AG10803 (cell line): ENCODE results near the gene REEP1.

Source experiments
- DNase-seq: peaks from one replicate; pipeline ENCODE4 v3.0.0; 2010; ENCODE audit warnings: low read depth
- H3K4me3 ChIP-seq: 2 replicates; pipeline ENCODE4 v1.5.1; 2011; ENCODE audit warnings: mild to moderate bottlenecking, low read length, control low read depth
- CTCF ChIP-seq: conservative IDR thresholded peaks from 2 replicates; pipeline ENCODE4 v1.5.1; 2011; ENCODE audit warnings: mild to moderate bottlenecking, low read length, control low read depth, inconsistent platforms

REEP1 gene

GRCh38 chr2:86295066-86295465 is 42.4 kb downstream of the REEP1 start:
- H3K4me3 ChIP-seq = no peak overlapping the region
- no peak for DNase-seq
- no peak for TF ChIP-seq CTCF

GRCh38 chr2:86293612-86294011 is 43.8 kb downstream of the REEP1 start:
- no peak overlapping the region for H3K4me3 ChIP-seq
- DNase-seq = no peak
- TF ChIP-seq CTCF = no peak

GRCh38 chr2:86292571-86293515 is 44.6 kb downstream of the REEP1 start:
- TF ChIP-seq CTCF = no peak
- DNase-seq = no peak
- H3K4me3 ChIP-seq = no peak overlapping the region

- no peak for TF ChIP-seq CTCF
- DNase-seq = no peak
- no peak overlapping the region for H3K4me3 ChIP-seq
Observed at GRCh38 chr2:86291328-86291662, 46.1 kb downstream of the REEP1 start.

- no peak for TF ChIP-seq CTCF
- DNase-seq = no peak
Observed at GRCh38 chr2:86290596-86291327, 46.7 kb downstream of the REEP1 start.

GRCh38 chr2:86286516-86286915 is 50.9 kb downstream of the REEP1 start:
- no peak overlapping the region for H3K4me3 ChIP-seq

More at GRCh38 chr2:86290596-86291327, 46.7 kb downstream of the REEP1 start:
- H3K4me3 ChIP-seq = no peak overlapping the region

More at GRCh38 chr2:86286516-86286915, 50.9 kb downstream of the REEP1 start:
- no peak for TF ChIP-seq CTCF
- no peak for DNase-seq
